NK-92 treated with Interleukin-12 subunit alpha and Interleukin-12 subunit beta, amount 100 ng/mL, for 24 hours (cell line): Measurements from ENCODE around the gene MIX23.
"Not testable (repeated sequence)": the region's sequence is repeated elsewhere in the genome, so short reads cannot be mapped to it uniquely, and the experiment has no call there.

Source experiments
- DNase-seq: peaks from one replicate; lab custom pipeline; 2025; lab: John Stamatoyannopoulos, UW

Gene MIX23

GRCh38 chr3:122392868-122393844 lies 10.1 kb upstream of the MIX23 start:
- no peak for DNase-seq

DNA sequence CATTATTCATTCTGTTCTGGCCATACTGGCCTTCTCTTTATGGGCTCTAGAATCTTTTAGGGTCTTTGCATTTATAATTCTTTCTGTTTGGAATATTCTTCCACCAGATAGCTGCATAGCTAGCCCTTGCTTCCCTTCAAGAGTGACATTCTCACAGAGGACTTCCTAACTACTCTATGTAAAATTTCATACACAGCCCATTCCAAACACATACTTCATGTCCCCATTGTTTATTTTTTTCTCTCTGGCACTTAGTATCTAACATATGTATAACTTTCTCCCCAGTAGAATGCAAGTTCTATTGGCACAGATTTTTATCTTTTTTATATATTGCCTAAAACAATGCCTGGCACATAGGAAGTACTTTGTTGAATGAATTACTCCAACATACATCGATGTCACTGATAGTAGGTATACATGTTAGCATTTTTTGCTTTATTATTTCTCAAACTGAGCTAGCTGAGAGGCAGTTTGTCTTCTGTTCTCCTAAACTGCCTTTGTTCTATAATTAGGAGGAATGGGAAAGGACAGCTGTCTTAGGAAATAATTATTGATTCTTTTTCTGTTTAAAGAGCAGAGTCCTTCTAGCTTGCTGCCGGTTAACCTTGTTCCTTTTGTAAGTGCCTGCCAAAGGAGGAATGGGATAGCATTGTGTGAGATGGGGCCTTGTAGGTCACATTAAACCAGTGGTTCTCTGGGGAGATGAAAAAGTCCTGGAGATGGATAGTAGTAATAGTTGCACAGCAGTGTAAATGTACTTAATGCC lies 8.8 kb upstream of the MIX23 start:
- no peak for DNase-seq

DNA sequence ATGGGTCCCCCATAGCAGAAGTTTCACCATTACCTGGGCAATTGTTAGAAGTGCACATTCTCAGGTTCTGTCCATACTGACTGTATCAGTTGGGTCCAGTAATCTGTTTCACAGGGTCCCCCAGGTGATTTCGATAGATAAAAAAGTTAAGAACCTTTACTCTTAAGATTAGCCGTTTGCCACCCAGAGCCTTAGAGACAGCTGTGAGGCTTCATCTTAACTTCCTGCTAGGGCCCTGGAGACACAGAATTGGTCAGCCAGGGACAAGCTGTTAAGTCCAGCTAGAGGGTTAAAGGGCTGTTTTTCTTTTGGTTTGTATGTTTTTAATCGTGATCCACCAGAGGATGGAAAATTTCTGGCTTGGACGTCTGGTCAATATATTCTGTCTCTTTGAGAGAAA lies 7.6 kb upstream of the MIX23 start:
- DNase-seq: no peak

- DNase-seq: no peak
These were observed 6.9 kb upstream of the MIX23 start for GRCh38 chr3:122389892-122390291.

DNA sequence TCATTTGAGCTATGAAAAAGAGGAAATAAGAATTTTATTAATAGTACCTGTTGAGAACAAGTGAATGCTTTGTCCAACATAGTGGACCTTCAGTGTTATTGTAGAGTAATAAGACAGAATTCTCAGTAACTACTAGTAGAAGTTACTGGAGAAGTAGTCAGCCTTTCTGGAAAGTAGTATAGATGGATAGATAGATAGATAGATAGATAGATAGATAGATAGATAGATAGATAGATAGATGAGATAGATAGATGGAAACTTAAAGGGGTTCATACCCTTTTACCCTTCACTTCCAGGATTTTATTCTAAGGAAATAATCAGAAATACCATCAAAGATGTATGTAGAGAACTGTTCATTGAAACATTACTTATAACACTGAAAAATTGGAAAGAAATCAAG lies 6.2 kb upstream of the MIX23 start:
- no peak for DNase-seq

- DNase-seq: no peak
These were observed 4.7 kb upstream of the MIX23 start for GRCh38 chr3:122387709-122388108.

- DNase-seq: peak; percentile 94
These were observed 1.0 kb upstream of the MIX23 start, which contains the start of gene FAM162A for GRCh38 chr3:122383771-122384697. Gene FAM162A, plus strand, starts transcription at chr3:122384182. Its CDS starts 84 bp downstream, at chr3:122384266.

DNA sequence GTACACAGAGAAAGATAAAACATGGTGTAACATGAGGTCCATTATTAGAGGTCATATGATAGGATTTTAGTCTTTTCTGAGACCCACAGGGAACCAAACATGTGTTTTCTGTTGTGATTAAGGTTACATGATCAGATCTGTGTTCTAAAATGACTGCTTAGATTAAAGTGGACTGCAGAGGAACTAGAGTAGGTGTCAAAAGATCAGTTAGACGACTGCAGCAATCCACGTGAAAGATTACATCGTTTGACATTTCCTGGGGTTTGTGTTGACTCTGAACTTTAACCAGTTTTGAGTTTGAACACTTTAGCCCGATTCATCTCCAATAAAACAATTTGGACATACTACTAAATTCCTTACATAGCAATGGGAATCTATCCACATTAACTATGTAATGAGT lies 5.1 kb downstream of the MIX23 start:
- no peak for DNase-seq

- DNase-seq: no peak
These were observed 9.0 kb downstream of the MIX23 start for GRCh38 chr3:122374034-122374433.

GRCh38 chr3:122366379-122366749 lies 16.7 kb downstream of the MIX23 start:
- DNase-seq: no peak

GRCh38 chr3:122365582-122366378 lies 17.3 kb downstream of the MIX23 start:
- not testable (repeated sequence) for DNase-seq

- no peak for DNase-seq
These were observed 18.0 kb downstream of the MIX23 start for GRCh38 chr3:122365073-122365472.

GRCh38 chr3:122364490-122364889 lies 18.5 kb downstream of the MIX23 start:
- DNase-seq: no peak

DNA sequence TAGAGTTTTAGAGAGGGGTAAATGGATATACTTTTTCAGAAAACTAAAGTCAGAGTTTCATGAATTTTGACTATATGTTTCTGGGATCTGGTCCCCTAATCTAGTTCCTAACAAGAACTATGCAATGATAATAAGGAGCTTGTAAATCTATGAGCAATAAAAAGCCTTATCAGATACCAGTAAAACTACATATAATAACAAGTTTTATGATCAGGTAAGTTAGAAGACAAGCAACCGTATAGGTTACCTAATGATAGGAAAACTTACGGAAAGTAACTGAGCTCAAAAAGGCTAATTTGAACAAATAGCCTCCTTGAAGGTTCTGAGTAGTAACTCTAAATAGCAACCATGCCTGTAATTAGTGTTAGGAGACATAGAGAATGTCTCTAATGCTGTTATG lies 21.0 kb downstream of the MIX23 start:
- DNase-seq: no peak

DNA sequence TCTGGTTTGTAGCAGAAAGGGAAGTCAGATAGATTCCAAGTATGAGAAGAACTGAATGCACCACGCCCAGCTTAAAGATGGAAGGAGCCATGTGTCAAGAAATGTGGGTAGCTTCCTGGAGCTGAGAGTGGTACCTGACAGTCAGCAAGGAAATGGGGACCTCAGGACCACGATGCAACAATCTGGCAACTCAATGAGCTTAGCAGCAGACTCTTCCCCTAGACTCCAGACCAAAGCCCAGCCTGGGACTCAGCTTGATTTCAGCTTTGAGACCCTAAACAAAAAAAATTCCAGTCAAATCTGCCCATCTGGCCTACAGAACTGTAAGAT lies 24.4 kb downstream of the MIX23 start:
- DNase-seq: peak; percentile 12

- no peak for DNase-seq
These were observed 25.0 kb downstream of the MIX23 start for GRCh38 chr3:122357828-122358702.

- DNase-seq: no peak
These were observed 26.6 kb downstream of the MIX23 start for GRCh38 chr3:122356402-122356801.

- DNase-seq: no peak
These were observed 27.4 kb downstream of the MIX23 start for GRCh38 chr3:122355612-122356011.

GRCh38 chr3:122353893-122354401 lies 29.1 kb downstream of the MIX23 start:
- DNase-seq: no peak

GRCh38 chr3:122353215-122353614 lies 29.8 kb downstream of the MIX23 start:
- no peak for DNase-seq
